Activated CD4-positive, CD25-positive, alpha-beta regulatory T cell treated with anti-CD3 and anti-CD28 coated beads, Interleukin-2, amount 50 U/mL, for 72 hours (primary cell): ENCODE results near the gene HSPBAP1.
"Not testable (repeated sequence)": the region's sequence is repeated elsewhere in the genome, so short reads cannot be mapped to it uniquely, and the experiment has no call there.

Source experiments
- DNase-seq: peaks from one replicate; pipeline ENCODE4 v3.0.0; 2021

Gene HSPBAP1

DNA sequence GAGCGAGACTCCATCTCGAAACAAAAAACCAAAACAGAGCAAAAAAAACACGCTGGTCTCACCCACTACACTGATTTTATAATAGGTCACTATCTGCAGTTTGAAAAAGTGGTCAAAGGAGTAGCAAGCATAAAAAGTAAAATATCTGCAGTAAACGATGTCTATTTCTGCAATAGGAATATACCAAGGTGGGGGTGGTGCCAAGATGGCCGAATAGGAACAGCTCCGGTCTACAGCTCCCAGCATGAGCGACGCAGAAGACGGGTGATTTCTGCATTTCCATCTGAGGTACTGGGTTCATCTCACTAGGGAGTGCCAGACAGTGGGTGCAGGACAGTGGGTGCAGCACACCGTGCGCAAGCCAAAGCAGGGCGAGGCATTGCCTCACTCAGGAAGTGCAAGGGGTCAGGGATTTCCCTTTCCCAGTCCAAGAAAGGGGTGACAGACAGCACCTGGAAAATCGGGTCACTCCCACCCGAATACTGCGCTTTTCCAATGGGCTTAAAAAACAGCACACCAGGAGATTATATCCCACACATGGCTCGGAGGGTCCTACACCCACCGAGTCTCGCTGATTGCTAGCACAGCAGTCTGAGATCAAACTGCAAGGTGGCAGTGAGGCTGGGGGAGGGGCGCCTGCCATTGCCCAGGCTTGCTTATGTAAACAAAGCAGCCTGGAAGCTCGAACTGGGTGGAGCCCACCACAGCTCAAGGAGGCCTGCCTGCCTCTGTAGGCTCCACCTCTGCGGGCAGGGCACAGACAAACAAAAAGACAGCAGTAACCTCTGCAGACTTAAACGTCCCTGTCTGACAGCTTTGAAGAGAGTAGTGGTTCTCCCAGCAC, 60.7 kb downstream of the HSPBAP1 start:
- not testable (repeated sequence) for DNase-seq

DNA sequence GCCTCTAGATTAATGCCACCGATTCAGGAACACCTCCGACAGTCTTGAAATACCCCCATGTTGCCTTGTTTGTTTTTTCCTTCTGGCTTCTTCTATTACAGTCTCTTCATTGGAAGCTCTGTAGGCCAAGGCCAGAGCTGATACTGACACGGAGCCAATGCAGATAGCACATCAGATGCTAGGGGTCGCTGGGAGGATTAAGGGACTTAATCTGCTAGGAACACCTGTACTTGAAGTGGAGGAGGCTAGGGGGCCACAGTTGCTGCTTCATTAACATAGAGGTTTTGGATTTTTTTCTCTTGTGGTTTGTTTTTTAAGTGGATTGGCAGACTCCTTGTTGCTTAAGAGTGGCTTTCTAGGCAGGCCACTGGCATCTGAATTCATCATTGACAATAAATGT, 63.4 kb downstream of the HSPBAP1 start:
- DNase-seq = no peak

DNA sequence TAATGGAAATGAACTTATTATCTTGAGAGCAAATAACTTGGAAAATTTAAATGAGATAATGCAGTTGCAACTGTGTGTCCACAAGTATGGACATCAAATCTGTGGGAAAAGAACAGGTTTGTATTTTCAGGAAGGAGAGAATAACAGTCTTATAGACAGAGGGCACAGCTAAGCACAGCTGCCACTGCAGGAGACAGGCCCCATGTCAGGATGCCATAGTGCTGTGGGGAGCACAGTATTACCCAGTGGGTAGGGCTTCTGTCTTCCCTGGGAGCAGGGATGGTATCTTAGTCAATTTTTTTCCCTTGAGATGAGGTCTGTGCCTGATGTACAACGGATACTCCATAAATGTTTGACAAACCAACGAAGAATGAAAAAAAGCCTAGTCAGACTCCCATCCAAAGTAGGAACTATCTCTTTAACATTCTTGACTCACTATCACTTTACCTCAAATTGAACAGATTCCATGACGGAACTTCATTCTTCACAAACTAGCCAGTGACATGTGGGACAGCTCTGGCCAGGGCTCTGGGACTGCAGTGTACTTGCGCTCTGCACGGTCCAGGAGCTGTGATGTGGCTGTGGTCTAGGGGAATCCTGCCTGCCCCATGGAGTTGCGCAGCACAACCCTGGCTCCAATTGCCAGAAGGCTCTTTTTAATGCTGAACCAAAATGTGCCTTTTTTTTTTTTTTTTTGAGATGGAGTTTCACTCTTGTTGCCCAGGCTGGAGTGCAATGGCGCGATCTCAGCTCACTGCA, 64.7 kb downstream of the HSPBAP1 start:
- DNase-seq = no peak

DNA sequence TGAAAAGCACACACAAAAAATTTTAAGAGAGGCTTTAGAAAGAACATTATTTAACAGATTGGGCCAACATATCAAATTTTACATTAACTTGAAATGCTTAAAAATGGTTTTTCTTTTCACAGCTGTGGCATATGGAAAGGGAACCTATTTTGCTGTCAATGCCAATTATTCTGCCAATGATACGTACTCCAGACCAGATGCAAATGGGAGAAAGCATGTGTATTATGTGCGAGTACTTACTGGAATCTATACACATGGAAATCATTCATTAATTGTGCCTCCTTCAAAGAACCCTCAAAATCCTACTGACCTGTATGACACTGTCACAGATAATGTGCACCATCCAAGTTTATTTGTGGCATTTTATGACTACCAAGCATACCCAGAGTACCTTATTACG, 65.4 kb downstream of the HSPBAP1 start:
- DNase-seq = no peak

DNA sequence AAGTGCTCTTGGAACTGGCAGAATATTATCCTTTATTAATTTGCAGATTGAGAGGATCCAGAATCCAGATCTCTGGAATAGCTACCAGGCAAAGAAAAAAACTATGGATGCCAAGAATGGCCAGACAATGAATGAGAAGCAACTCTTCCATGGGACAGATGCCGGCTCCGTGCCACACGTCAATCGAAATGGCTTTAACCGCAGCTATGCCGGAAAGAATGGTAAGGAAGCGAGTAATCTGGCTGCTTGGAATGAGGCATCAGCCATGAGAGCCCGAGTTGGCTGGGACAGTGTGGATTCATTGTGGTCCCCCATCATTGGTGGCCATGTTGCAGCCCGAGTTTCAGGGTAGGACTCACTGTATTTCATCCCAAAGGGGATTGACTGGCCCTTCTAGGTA, 65.9 kb downstream of the HSPBAP1 start:
- DNase-seq = no peak

DNA sequence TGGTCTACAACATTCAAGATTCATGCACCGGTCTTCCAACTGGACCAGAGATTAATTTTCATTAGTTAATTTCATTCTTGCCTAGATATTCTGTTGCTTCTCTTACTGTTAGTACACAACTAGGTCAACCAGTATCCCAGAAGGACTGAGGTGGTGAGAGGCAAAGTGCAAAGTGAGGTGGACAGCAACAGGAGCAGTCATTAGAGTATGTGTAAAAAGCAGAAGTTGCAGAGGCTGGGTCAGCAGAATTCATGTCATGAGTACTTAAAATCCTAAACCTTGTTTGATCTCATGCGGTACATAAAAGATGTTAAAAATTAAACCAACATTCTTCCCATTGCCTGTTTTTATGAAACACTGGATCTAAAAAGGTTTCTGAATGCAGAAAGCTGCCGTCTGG, 66.3 kb downstream of the HSPBAP1 start:
- no peak for DNase-seq

DNA sequence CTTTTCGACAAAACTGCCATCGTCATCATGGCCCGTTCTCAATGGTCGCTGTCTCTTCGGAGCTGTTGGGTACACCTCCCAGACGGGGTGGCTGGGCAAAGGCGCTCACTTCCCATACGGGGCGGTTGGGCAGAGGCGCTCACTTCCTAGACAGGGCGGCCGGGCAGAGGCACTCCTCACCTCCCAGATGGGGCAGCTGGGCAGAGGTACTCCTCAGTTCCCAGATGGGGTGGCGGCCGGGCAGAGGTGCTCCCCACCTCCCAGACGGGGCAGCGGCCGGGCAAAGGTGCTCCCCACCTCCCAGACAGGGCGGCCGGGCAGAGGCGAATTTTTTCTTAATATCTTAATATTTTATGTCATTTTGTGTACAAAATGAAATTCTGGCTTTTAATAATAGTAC, 68.5 kb downstream of the HSPBAP1 start:
- no peak for DNase-seq

DNA sequence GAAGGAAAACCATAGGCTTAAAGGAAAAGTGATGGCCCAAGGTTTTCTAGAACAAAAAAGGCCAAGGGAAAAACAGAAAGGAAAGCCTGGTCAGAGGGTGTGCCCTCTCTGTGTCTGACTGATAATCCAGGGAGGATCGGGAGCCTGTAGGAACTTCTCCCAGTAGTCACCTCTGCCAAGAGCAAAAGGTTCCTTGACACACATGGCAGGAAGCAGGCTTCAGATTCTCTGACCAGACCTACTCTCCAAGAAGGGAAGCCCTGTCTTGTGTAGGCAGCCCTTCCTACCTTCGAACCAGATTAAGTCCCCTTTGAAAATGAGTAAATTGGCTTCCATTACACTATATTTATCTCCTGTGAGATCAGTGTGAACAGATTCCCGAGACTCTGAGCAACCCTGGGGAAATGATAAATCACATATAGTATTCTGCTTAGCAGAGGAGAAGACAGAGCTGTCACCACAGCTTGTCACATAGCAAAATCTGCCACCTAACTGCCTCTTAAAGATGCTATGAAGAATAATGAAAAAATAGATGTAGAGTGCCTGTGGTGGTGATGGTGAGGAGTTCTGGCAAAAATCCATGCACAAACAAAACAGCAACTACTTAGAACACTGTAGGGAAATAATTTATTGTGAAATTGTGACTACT, 74.2 kb downstream of the HSPBAP1 start:
- no peak for DNase-seq

DNA sequence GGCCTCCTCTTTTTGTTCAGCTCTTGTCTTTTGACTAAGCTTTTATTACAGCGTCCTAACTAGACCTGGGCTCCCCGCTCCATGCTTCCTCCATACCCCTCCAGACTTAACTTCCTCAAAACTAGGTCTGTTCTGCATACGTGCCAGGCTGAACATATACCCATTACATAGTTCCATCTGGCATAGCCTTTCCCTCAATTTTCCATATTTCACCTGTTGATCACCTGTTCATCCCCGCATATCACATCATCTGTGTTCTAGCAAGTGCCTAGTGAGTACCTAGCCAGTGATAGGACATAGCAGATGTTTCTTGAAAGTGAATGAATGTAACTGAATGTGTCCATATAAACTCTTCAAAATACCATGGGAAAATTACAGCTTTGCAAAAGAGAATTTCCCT, 77.0 kb downstream of the HSPBAP1 start:
- DNase-seq = no peak

DNA sequence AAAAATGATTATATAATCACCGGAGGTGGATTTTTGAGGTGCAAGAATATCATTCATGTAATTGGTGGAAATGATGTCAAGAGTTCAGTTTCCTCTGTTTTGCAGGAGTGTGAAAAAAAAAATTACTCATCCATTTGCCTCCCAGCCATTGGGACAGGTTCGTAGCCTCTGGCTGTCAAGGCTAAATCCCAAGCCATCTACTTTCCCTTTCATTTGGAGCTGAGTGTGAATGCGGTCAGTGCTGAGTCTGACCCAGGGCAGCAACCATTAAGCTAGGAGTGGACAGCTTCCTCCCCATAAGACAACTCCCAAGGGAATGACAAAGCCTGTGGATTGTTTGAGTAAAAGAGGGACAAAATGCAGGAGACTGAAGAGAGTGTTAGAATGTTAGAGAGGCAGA, 79.4 kb downstream of the HSPBAP1 start:
- no peak for DNase-seq

DNA sequence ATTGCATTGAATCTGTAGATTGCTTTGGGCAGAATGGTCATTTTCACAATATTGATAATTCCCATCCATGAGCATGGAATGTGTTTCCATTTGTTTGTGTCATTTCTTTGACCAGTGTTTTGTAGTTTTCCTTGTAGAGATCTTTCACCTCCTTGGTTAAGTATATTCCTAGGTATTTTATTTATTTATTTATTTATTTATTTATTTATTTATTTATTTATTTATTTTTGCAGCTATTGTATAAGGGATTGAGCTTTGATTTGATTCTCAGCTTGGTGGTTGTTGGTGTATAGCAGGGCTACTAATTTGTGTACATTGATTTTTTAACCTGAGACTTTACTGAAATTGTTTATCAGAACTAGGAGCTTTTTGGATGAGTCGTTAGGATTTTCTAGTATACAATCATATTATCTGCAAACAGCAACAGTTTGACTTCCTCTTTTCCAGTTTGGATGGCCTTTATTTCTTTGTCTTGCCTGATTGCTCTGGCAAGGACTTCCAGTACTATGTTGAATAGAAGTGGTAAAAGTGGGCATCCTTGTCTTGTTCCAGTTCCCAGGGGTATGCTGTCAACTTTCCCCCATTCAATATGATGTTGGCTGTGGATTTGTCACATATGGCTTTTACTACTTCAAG, 82.9 kb downstream of the HSPBAP1 start:
- DNase-seq = not testable (repeated sequence)

DNA sequence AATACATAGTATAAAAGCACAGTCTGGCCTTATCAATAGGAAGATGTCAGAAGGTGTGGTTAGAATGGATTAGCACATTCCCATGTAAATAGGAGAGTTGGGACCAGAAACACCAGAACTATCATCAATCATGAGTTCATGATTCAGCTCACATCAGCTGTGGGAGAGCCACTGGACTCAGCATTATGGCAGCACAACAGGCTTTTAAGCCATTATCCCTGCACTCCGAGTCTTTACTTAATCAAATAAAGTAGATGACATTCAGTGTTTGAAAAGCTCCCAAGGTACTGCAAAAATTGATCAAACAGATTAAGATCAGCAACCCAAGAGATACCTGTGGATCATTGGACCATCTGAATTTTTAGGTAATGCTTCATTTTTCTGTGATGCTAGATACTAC, 88.3 kb downstream of the HSPBAP1 start:
- DNase-seq = no peak

DNA sequence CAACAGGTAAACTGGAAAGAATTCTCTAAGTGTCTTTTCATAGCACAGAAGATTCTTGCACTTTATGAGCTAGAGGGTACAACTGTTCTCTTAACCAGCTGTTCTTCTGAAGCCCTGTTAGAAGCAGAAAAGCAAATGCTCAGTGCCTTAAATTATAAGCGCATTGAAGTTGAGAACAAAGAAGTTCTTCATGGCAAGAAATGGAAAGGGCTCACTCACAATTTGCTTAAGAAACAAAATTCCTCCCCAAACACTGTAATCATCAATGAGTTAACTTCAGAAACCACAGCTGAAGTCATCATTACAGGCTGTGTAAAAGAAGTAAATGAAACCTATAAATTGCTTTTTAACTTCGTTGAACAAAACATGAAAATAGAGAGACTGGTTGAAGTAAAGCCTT, 93.4 kb downstream of the HSPBAP1 start:
- no peak for DNase-seq

DNA sequence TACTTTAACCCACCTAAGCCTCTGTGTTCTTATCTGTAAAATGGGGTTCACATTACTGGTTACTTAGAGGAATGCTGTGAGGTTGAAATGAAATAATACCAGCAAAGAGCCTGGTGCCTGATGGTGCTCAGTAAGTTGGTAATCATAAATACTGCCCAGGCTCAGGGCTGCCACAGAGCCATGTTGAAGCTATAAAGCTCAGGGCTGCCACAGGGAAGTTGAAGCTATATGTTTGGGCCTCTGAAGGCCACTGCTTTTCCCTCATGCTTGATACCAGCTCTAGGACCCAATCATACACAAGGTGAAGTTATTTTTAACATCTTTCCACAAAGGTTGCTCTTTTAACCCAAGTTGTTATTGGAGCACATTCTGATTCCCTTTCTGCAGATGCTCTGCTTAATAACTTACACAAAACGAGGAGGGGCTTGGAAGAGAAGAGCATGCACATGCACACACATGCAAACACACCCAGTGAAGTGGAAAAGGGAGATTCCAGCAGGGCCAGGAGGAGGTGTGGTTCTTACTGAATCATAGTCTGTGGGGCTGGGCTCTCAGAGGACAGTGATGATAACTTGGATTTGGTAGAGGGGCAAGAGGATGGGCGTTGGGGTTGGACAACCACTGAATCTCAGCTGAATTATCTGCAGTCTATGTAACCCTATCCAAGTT, 95.5 kb downstream of the HSPBAP1 start:
- no peak for DNase-seq

DNA sequence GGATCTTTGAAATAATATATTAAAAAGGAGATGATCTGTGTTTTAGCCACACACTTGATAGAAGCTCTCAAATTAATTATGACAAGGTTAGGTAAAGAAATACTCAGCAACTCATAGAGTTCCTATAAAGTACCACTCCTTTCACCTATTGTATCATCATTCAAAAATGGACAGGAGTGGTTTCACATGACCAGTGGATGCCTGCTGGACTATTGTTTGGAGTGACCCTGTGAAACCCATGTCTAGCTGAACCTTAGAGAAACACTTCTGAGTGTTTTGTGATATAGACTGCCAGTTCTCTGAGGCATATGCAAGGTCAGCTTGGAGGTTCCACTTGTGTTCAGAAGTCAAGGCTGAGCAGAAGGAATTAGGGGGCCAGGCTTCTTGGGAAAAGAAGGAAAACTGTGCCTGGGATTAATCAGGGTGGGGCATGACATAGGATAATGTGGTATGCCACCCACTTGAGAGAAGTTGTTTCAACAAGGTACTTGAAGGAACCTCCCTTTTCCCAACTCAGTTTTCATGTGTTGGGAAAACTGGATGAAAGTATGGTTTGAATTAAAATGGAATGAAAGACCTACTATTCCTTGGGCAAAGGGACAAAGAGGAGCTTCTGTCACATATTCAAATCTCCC, 97.6 kb downstream of the HSPBAP1 start:
- DNase-seq = no peak

DNA sequence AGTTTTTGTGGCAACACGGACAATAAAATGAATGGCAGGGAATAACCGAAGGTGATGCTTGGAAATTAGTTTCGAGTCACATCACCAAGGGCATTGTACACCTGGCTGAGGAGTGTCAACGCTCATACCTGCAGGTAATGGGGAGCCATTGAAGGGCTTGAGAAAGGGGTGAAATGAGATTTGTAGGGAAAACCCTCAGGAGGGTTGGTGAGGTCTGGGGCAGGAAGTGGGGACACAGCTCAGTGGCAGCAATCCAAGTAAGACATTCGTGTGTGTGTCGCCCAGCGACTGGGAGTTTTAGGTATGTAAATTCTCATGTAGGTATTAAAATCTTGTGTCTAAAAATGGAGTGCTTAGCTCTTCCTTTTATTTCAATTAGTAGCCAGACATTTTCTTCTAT, 98.7 kb downstream of the HSPBAP1 start:
- DNase-seq = no peak

DNA sequence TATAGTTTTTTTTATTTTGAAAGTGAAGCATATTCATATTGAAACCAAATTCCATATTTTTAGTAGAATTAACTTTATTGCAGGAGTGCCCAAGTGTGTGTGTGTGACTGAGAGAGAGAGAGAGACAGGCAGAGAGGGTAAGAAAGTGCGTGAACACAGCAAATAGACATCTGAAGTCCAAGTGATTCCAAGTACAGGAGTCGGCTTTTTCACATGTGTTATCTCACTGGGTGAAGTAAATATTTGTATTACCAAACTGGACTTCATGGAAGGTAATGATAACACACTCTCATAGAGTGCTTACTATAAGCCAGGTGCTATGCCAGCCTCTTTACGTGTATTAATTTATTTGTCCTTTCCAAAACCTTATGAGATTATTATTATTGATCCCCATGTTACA, 101.0 kb downstream of the HSPBAP1 start:
- DNase-seq = no peak

DNA sequence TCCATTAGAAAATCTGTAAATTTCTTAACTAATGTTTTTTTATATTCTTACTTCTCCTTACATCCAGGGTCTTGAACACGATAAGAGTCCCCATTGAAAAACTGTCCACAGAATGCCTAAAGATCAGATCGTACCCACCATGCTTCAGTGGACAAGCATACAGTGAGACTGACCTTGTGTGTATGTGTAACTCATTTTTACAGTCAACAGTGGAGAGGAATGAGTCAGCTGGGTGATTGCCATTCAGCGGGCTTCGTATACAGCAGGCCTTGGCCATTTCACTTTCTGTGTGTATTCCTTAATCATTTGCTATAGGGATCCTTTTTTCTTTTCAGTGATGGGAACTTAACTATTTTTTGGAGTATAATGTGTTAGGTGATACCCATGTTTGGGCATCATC, 102.4 kb downstream of the HSPBAP1 start:
- no peak for DNase-seq

DNA sequence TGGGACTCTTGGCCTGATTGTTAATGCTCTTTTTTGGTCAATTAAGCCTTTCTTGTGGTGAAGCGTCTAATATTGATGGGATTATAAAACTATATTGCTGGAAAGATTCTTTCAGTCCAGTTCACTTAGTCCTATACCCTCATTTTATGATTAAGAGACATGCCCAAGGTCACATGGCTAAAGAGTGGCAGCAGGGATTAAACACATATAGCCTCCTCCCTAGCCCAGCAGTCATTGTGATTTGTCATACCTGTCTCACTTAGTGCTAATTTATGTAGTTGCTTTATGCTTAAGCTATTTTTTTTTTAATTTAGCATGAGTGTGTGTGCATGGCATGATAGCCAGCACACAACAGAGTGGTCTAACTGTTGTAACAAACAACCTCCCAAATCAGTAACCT, 103.5 kb downstream of the HSPBAP1 start:
- DNase-seq = no peak
